GM12874 (cell line): ENCODE data around the gene SYNPR.

Experiments
- TF ChIP-seq, protein P1 (sequence below): IDR thresholded peaks from 2 replicates; pipeline ENCODE4 v1.5.1; 2011; ENCODE audit warnings: low read depth, mild to moderate bottlenecking, control low read depth, low read length, moderate library complexity; ENCODE audit not compliant: insufficient read depth

Gene SYNPR

DNA sequence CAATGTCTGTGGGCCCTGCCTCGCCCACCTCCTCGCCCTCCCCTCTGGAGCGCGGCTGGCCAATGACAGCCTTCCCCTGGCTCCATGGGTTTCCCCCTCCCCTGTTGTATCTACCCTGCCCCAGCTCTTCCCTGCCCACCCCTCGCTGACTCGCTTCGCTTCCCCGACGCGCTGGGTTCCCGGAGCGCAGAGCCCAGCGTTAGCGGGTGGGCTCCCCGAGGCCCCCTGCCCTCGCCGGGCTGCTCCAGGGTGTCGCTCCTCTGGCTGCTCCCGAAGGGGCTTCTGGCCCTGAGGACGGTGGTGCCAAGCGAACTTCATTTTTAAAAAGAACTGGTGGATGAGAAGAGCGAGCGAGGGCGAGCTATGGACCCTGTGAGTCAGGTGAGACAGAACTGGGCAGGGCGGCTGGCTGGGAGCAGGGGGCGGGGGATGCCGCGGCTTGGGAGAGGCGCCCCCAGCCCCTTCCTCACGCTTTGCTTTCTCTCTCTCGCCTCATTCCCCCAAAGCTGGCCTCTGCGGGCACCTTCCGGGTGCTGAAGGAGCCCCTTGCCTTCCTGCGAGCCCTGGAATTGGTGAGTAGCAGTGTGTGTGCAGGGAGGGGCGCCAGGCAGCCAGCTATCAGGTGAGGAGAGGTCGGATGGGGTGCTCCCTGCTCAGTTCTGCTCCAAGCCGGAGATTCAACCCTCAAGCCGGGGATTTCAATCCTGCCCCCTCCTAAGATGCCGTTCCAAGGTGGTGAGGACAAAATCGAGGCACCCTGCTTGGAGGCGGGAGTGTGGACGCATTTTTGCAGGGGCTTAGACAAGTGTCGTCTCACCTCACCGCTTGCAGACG, at the start of gene SYNPR:
TSS of gene SYNPR (plus strand) at position 138 of the 834 bp plus-strand sequence.
- TF ChIP-seq, protein P1, sequence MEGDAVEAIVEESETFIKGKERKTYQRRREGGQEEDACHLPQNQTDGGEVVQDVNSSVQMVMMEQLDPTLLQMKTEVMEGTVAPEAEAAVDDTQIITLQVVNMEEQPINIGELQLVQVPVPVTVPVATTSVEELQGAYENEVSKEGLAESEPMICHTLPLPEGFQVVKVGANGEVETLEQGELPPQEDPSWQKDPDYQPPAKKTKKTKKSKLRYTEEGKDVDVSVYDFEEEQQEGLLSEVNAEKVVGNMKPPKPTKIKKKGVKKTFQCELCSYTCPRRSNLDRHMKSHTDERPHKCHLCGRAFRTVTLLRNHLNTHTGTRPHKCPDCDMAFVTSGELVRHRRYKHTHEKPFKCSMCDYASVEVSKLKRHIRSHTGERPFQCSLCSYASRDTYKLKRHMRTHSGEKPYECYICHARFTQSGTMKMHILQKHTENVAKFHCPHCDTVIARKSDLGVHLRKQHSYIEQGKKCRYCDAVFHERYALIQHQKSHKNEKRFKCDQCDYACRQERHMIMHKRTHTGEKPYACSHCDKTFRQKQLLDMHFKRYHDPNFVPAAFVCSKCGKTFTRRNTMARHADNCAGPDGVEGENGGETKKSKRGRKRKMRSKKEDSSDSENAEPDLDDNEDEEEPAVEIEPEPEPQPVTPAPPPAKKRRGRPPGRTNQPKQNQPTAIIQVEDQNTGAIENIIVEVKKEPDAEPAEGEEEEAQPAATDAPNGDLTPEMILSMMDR, result no peak

DNA sequence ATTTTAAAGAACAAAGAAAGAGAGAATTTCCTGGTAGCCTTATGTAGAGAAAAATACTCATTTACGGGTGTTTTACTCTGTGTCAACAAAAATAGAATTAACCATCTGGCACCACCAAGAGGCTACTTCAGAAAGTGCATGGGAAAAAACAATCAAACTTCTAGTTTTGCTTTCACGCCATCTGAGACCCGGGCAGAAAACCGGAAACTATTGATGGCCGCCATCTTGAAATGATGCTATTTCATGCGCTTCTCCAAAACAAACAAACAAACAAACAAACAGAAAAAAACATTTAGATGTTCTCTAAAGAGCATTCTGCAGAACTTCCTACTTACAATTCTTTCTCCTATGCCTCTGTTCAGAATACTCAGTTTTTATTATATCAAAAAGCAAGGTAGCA, 49.4 kb upstream of the SYNPR start:
- TF ChIP-seq, protein P1, result peak; percentile 19; the same call in 1 of the 2 replicates

DNA sequence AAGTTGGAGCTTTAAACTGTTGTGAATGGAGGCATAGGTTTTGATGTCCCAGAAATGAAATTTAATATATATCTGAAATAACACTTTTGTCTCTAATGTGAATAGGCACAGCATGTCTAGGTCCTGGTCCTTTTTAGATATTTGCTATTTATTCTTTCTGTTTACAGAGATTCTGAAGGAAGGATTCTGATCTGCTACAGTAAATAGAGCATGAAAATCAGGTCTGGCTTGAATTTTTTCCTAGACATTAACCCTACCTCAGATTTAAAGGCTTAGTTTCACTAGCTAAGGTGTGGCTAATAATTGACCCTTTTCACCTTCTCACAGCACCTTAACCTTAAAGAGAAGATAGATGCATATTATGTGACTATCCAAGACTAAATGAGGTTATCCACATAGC, 48.0 kb upstream of the SYNPR start:
- TF ChIP-seq, protein P1, result no peak

DNA sequence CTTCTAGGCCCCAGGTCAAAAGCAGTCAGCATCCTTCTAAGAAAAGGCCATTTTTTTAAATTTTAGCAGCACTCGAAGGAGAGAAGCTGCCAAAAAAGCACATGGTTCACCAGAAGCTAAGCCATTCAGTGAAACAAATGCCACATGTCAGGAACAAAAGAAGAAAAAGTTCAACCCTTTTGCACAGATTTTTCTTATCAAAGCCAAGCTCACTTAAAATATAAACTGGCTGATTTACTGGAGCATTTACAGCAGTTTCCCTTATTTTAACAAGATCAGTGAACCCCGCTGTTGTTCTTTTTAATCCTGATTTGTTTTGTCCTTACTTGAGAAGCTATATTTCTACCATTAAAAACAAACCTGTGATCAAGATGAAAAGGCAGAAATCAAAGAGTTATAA, 46.5 kb upstream of the SYNPR start:
- TF ChIP-seq, protein P1, result no peak

DNA sequence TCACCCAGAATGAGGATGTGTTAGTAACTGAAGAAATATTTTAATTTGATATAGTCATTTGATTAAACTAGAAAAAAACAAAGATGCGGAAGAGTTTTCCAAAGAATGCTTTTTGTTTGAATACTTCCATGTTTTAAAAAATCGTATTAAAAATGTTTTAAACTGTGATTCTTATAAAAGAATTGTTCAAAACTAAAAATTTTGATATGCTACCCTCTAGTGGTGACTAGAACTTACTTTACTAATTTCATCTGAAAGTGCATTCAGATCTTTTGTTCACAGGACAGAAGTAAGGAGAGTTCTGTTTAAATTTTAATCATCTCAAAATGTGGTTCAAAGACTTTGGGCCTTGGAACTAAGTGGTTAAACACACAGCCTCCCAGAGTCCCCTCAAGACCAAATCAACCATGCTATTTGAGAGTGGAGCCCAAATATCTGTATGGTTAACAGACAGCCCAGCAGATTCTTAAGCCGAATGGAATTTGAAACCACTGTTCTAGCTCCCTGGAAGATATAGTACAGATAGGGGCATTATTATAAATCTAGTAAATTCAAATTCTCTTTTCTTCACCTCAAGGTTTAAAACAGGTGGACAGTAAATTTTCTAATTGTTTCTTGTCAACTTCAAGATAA, 45.2 kb upstream of the SYNPR start:
- TF ChIP-seq, protein P1, result peak; percentile 9; the same call in 1 of the 2 replicates

DNA sequence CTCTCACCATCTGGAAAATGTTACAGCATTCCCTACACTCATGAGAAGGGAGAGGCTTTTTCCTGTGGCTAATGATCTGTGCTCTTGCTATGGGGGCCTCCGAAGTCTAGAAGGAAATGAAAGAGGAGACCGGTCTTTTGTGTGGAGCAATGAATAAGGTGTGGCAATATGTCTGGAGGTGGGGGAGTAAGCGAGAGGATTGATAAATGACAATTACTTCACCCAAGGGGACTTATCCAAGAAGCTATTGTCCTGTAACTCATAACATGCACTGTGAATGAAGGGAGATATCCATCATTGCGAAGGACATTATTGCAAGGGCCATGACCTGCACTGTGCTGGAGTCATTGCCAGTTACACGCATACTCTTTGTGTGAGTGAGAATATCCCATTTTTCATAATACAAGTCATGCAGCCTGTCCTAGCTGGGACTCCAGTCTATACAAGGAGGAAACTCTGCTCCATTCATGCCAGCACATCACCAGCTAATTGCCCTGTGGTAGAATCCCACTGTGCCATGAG, 37.7 kb upstream of the SYNPR start:
- TF ChIP-seq, protein P1, result no peak

DNA sequence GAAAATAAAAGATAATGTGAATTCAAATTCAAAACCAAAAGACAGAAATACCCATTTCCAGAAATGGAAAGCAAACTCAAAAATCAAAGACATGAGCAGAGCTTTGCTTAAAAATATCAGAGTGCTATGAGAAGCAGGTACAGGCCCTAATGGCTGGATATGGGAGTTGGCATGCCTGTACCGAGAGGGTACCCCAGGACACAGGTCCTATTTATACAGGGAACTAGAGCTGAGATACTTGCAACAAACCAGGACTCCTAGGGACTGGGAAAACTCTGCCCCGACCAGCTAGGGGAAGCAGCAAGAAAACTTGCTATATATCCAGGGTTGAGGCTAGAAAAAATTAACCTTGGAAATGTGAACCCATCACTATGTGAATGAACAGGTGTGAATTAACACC, 36.0 kb upstream of the SYNPR start:
- TF ChIP-seq, protein P1, result no peak
